Prostate gland (tissue), 2 donors: ENCODE measurements around the gene DGKG. TPM values are rescaled to one million over a fixed set of nuclear protein-coding genes. Genes with fewer than 3 reads are reported as not detected.
A peak's percentile ranks its signal among the peaks of the same experiment; 100 is the strongest.

Source experiments
- DNase-seq: peaks from one replicate; pipeline ENCODE4 v3.0.0-alpha.2; 2019; ENCODE audit warnings: low spot score
- H3K27ac ChIP-seq, 2 donors: fragments of 200-600 bp; sonication (generic); 2 replicates each; pipeline ENCODE4 v1.5.1; 2017 to 2019
- H3K27me3 ChIP-seq: fragments of 200-600 bp; sonication (generic); replicated peaks from 2 replicates; pipeline ENCODE4 v1.5.1; 2019; ENCODE audit not compliant: insufficient read depth
- H3K36me3 ChIP-seq, 2 donors: fragments of 200-600 bp; sonication (generic); 1 replicate in 1 of 2; 2 replicates in 1 of 2; pipeline versions ENCODE4 v1.5.1 to v1.8.1; 2017 to 2019
- H3K4me1 ChIP-seq: fragments of 200-600 bp; sonication (generic); replicated peaks from 2 replicates; pipeline ENCODE4 v1.5.1; 2019
- H3K4me3 ChIP-seq, 2 donors: fragments of 200-600 bp; sonication (generic); 2 replicates each; pipeline ENCODE4 v1.5.1; 2017 to 2019
- H3K9me3 ChIP-seq: fragments of 200-600 bp; sonication (generic); 2 replicates; pipeline ENCODE4 v1.5.1; 2017
- POLR2A ChIP-seq: fragments of 450-650 bp; IDR thresholded peaks from one replicate; pipeline ENCODE4 v1.6.1; 2016; ENCODE audit warnings: antibody characterized with exemption, mild to moderate bottlenecking
- POLR2AphosphoS5 ChIP-seq: sonication (generic); formaldehyde crosslinking; IDR thresholded peaks from one replicate; pipeline ENCODE4 v1.6.1; 2017; ENCODE audit warnings: antibody characterized with exemption
- WGBS: methylation state at CpG from one replicate; pipeline ENCODE4 v1.1.5; 2018; 5-methylcytosine and 5-hydroxymethylcytosine counted together
- intact Hi-C: fragments of 100-400 bp; cut with DNase I; formaldehyde crosslinking; loops from one replicate; pipeline ENCODE4 v1.14.2; 2022
- total RNA-seq, 2 donors: library from RNA; depleted of rRNA; stranded (reverse); fragments of >200 nt; gene quantifications; one replicate each; pipeline ENCODE4 v1.1.0, GENCODE V29; 2016
- TF ChIP-seq, protein P1 (sequence below), 4 experiments: fragments of 200-600 bp in 2 of 4; fragments of 450-650 bp in 2 of 4; sonication (generic) in 2 of 4; IDR thresholded peaks; 1 replicate in 3 of 4; 2 replicates in 1 of 4; pipeline ENCODE4 v1.5.1; 2016 to 2019; ENCODE audit warnings: antibody characterized with exemption in 4 of 4, mild to moderate bottlenecking in 2 of 4, moderate library complexity in 2 of 4

The DGKG gene
- total RNA-seq, 2 donors from 2014 or later, result 1.2 to 2.2 TPM

DNA sequence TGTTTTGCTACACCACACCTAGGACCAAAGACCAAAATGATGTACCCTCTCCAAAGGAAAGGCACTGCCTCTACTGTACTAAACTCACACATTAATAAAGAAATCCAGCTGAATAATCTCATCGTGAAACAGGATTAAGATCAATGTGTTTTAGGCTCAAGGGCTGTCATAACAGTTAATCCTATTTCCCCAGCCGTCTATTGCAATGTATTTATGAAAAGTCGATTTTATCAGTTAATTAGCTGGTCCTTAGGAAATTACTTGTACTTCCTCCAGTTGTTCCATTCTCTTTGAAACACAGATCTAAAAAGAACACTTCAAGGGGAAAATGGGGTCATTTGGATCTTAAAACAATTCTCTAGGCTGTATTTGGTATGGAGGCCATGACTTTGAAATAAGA, 261.6 kb downstream of the DGKG start:
- Histone ChIP-seq H3K4me1 (no peaks in the 10 kb centered on the region), H3K9me3 (no peaks in the 10 kb centered on the region), H3K36me3 (no peaks in the 10 kb centered on the region), H3K27ac (no peak overlapping the region), H3K4me3 (no peak overlapping the region), H3K27me3 (no peaks in the 10 kb centered on the region)
- intact Hi-C loops, result no loop called here
- TF ChIP-seq POLR2AphosphoS5, result no peak
- TF ChIP-seq, protein P1, sequence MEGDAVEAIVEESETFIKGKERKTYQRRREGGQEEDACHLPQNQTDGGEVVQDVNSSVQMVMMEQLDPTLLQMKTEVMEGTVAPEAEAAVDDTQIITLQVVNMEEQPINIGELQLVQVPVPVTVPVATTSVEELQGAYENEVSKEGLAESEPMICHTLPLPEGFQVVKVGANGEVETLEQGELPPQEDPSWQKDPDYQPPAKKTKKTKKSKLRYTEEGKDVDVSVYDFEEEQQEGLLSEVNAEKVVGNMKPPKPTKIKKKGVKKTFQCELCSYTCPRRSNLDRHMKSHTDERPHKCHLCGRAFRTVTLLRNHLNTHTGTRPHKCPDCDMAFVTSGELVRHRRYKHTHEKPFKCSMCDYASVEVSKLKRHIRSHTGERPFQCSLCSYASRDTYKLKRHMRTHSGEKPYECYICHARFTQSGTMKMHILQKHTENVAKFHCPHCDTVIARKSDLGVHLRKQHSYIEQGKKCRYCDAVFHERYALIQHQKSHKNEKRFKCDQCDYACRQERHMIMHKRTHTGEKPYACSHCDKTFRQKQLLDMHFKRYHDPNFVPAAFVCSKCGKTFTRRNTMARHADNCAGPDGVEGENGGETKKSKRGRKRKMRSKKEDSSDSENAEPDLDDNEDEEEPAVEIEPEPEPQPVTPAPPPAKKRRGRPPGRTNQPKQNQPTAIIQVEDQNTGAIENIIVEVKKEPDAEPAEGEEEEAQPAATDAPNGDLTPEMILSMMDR (IDR thresholded peaks at IDR 0.05), result no peak
- TF ChIP-seq POLR2A, result no peak
- no peak for DNase-seq
- 63% methylated on average over 3 of the region's 3 CpGs for WGBS

DNA sequence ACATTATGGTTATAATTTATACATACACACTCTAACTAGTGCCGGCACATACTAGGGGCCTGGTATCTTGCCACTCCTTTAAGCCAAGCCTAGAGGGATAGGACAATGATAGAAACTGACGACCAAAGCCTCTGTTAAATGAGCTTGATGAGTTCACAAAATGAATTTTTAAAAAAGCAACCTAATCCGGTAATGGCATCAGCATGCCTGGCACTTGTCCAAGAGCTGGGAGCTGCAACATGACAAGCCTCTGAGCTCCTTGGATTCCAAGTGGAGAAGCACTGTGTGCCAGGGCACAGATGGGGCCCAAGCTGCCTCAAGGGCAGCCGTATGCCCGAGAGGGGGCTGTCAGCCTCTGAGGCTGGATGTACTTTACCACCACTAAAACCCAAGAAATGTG, 262.9 kb downstream of the DGKG start:
- H3K27me3 ChIP-seq, result no peaks in the 10 kb centered on the region
- no peak overlapping the region for H3K27ac ChIP-seq
- intact Hi-C loops, result no loop called here

DNA sequence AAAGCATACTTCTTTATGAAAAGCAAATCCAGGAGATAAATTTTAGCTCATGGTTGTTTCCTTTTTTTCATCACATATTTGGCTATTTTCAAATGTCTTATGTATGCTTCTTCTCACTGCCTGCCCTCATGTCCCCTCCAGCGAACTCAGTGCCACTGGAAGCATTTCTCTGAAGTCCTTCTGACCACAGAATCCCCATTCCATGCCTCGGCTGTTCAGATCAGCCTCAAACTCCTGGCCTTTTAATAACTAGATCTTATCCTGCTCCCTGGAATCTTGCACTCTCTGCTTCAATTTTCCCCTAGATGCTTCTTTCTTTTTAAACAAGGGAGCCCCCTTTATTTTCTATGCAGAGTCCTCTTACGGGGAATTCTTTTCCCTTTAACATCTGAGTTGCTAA, 263.3 kb downstream of the DGKG start:
- WGBS, result 35% methylated on average over 3 of the region's 3 CpGs
- TF ChIP-seq POLR2A (no peak), POLR2AphosphoS5 (no peak)
- TF ChIP-seq, protein P1 (IDR thresholded peaks at IDR 0.05), result no peak
- no peak for DNase-seq
- intact Hi-C loops, result no loop called here
- Histone ChIP-seq H3K4me3 (no peak overlapping the region), H3K4me1 (no peaks in the 10 kb centered on the region), H3K9me3 (no peaks in the 10 kb centered on the region), H3K36me3 (no peaks in the 10 kb centered on the region), H3K27me3 (no peaks in the 10 kb centered on the region), H3K27ac (no peak overlapping the region)

More for the DNA sequence above, 262.9 kb downstream of the DGKG start:
- Histone ChIP-seq H3K9me3 (no peaks in the 10 kb centered on the region), H3K36me3 (no peaks in the 10 kb centered on the region), H3K4me1 (no peaks in the 10 kb centered on the region), H3K4me3 (no peak overlapping the region)
- WGBS, result 32% methylated on average over 5 of the region's 5 CpGs
- DNase-seq, result peak; percentile 42
- no peak for TF ChIP-seq POLR2AphosphoS5
- TF ChIP-seq, protein P1 (IDR thresholded peaks at IDR 0.05), result no peak
- TF ChIP-seq POLR2A, result no peak

DNA sequence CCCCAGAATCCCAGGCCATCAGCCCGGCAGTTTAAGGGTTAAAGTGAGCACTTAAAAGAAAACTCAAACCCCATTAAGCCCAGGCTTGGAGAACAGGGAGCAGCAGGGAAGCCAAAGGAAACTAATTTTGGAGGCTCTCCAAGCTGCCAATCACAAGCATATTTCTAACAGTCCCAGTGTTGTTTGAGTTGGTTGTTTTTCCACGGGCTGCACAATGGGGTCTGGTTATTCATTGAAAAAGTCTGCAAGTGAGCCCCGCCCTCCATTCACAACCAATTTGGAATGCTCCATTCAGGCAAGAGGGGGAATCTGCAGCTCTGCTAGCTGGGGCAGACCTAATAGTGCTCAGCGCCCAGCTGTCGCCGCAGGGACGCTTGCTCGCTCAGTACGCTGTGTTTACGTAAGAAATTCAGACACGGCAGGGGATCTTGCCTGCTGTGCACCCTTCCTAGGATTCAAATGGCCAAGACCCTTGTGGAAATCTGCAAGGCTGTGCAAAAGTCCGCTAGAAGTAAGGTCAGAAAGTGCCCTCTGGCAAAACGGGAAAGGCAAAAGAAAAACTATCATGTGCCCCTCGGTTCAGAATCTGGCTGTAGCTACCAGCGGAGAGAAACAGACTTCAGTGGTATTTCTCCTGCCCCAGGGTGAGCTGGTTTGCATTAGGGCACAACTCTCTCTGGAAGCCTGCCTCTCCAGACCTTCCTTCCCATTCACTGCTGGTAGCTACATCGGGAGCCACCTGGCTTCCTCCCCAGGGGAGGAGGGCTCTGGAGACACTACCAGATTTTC, 264.2 kb downstream of the DGKG start:
- Histone ChIP-seq H3K36me3 (no peaks in the 10 kb centered on the region), H3K4me3 (peak overlapping the region in 1 of 2 donors; percentile 19), H3K27ac (no peak overlapping the region), H3K27me3 (no peaks in the 10 kb centered on the region), H3K9me3 (no peaks in the 10 kb centered on the region), H3K4me1 (no peaks in the 10 kb centered on the region)
- WGBS, result 6% methylated on average over 16 of the region's 16 CpGs
- intact Hi-C loops, result no loop called here
- TF ChIP-seq, protein P1 (IDR thresholded peaks at IDR 0.05), result no peak
- TF ChIP-seq POLR2AphosphoS5, result peak; percentile 54
- peak; percentile 82 for DNase-seq

DNA sequence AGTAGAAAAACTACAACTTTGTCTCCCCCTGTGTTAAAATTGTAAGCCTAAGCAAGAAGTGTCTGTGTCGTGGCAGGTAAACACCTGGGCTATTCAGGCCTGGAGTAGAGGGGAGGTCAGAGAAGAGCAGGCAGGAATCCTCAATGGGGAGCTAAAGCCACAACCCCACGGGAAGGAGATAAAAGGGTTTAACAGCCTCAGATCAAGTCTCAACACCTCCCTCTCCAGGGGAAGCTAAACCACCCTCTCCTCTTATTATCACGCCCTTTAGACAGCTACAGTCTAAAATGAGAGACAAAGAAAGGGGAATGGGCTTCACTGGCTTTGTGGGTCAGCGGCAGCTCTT, 264.7 kb downstream of the DGKG start:
- Histone ChIP-seq H3K4me1 (no peaks in the 10 kb centered on the region), H3K9me3 (no peaks in the 10 kb centered on the region), H3K36me3 (no peaks in the 10 kb centered on the region), H3K27ac (no peak overlapping the region), H3K4me3 (no peak overlapping the region), H3K27me3 (no peaks in the 10 kb centered on the region)
- no peak for TF ChIP-seq POLR2A
- no peak for TF ChIP-seq POLR2AphosphoS5
- TF ChIP-seq, protein P1 (IDR thresholded peaks at IDR 0.05), result no peak
- WGBS, result 27% methylated on average over 4 of the region's 4 CpGs
- DNase-seq, result no peak
- intact Hi-C loops, result no loop called here
